ENCODE results near the gene MARVELD2.
A peak's percentile ranks its signal among the peaks of the same experiment; 100 is the strongest.
"Not testable (repeated sequence)": the region's sequence is repeated elsewhere in the genome, so short reads cannot be mapped to it uniquely, and the experiment has no call there.

MARVELD2 gene

DNA sequence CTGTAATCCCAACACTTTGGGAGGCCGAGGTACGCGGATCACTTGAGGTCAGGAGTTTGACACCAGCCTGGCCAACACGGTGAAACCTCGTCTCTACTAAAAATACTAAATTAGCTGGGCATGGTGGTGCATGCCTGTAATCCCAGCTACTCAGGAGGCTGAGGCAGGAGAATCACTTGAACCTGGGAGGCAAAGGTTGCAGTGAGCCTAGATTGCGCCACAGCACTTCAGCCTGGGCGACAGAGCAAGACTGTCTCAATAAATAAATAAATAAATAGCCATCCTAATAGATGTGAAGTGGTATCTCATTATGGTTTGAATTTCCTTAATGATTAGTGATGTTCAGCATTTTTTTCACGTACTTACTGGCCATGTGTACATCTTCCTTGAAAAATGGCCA is 35.6 kb downstream of the MARVELD2 start:
- DNase-seq, result not testable (repeated sequence)

DNA sequence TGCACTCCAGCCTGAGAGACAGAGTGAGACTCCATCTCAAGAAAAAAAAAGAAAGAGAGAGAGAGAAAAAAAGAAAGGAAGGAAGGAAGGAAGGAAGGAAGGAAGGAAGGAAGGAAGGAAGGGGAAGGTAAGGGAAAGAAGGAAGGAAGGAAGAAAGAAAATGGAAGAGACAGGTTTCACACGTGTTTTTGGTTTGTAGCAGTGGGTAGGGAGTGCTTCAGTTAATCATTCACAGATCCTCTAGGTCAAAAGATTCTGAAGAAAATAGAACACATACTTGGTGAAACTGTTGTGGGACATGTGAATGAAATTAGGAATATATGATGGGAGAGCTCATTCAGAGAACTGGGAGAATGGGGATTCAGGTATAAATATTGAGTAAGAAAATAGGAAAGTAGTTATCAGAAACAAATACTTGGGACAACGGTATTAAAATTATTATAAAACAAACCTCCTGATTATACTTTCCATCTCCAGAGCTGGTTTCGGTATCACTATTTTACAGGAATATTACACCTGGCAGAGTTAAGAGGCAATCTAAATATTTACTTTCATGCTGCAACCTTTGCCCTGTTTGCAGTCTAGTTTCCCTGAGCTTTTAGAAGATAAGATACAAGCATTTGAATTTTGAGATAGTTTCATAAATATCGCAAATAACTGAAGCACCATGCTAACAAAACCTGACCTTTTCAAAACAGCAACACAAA is 37.2 kb downstream of the MARVELD2 start:
- no peak for DNase-seq

DNA sequence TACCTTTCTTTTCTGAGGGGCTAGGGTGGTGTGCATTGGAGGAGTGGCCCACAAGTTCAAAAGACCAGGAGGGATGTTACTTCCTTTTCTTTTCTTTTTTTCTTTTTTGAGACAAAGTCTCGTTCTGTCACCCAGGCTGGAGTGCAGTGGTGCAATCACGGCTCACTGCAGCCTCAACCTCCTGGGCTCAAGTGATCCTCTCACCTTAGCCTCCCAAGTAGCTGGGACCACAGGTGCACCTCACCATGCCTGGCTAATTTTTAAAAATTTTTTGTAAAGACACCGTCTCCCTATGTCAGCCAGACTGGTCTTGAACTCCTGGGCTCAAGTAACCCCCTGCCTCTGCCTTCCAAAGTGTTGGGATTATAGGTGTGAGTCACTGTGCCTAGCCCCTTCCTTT is 38.6 kb downstream of the MARVELD2 start:
- not testable (repeated sequence) for DNase-seq

- no peak for DNase-seq
These were observed 39.7 kb downstream of the MARVELD2 start for GRCh38 chr5:69454460-69455249.

- not testable (repeated sequence) for DNase-seq
These were observed 40.6 kb downstream of the MARVELD2 start for GRCh38 chr5:69455428-69455988.

DNA sequence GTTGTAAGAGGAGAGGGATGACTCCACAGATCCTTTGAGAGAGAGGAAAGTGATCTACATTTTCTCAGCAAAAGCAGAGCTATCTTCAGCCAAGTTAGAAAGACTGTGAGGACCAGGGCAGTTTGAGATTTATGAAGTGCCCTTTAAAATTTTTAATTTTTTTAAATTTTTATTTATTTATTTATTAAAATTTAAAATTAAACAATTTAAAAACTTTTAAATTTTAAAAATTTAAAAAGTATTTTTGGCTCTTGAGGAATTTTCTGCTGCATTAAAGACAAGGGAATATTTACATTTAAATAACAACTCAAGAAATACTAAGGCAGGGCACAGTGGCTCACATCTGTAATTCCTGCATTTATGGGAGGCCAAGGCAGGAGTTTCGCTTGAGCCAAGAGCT is 47.3 kb downstream of the MARVELD2 start:
- DNase-seq, result no peak

DNA sequence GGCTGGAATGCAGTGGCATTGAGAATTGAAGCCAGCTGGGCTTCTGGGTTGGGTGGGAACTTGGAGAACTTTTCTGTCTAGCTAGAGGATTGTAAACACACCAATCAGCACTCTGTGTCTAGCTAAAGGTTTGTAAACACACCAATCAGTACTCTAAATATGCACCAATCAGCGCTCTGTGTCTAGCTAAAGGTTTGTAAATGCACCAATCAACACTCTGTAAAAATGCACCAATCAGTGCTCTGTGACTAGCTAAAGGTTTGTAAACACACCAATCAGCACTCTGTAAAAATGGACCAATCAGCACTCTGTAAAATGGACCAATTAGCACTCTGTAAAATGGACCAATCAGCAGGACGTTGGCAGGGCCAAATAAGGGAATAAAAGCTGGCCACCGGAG is 51.5 kb downstream of the MARVELD2 start:
- DNase-seq, result not testable (repeated sequence)

- no peak for DNase-seq
These were observed 52.7 kb downstream of the MARVELD2 start for GRCh38 chr5:69467442-69468225.

- no peak for DNase-seq
These were observed 53.7 kb downstream of the MARVELD2 start for GRCh38 chr5:69468631-69469030.

GRCh38 chr5:69471516-69471915 is 56.6 kb downstream of the MARVELD2 start:
- not testable (repeated sequence) for DNase-seq

DNA sequence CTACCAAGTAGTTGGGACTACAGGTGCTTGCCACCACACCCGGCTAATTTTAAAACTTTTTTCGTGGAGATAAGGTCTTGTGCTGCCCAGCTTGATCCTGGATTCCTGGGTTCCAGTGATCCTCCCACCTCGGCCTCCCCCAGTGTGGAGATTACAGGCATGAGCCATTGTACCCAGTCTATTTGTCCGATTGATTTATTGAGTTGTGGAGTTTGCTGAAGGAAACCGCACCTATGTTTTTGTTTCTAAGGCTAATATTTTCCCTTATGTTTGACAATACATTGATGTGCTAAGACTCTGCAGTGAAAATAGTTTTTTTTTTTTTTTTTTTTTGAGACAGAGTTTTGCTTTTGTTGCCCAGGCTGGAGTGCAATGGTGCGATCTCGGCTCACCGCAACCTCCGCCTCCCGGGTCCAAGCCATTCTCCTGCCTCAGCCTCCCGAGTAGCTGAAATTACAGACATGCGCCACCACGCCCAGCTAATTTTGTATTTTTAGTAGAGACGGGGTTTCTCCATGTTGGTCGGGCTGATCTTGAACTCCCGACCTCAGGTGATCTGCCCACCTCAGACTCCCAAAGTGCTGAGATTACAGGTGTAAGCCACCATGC is 57.7 kb downstream of the MARVELD2 start:
- not testable (repeated sequence) for DNase-seq

DNA sequence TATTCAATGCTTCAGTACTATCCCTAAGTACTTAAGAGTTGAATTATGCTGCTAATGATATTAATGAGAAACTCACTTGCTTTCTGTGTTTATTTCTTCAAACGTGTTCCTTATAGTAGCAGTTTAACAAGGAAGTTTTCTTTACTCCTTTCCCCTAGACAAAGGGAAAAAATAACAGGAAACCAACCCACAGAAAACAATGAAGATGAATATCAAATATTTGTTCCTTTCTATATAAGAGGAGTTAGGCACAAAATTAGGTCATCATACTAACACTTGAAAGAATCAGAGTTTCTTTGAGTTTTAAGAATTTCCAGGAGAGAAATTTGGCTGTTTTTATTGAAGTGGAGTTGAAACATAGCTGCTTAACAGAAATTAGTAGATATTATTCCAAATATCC is 62.3 kb downstream of the MARVELD2 start:
- no peak for DNase-seq

GRCh38 chr5:69478296-69478695 is 63.4 kb downstream of the MARVELD2 start:
- not testable (repeated sequence) for DNase-seq

- DNase-seq, result no peak
These were observed 70.0 kb downstream of the MARVELD2 start for GRCh38 chr5:69484891-69485290.

DNA sequence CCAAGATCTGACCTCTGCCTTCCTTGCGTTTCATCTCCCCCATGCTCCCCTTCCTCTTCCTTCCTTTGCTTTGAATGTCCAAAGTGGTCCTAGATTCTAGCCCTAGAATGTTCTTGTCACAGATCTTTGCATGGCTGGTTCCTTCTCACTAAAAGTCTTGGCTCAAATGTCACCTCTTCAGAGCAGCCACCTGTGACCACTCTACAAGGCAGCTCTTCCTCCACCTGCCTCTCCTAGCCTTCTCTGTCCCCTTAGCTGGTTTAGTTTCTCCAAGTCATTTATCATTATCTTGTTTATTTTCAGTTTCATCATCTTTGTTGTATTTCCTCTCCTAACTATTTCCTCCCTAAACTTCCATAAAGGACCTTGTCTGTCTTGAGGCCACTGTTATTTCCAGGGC is 70.6 kb downstream of the MARVELD2 start:
- no peak for DNase-seq

GRCh38 chr5:69489246-69489645 is 74.3 kb downstream of the MARVELD2 start:
- no peak for DNase-seq

DNA sequence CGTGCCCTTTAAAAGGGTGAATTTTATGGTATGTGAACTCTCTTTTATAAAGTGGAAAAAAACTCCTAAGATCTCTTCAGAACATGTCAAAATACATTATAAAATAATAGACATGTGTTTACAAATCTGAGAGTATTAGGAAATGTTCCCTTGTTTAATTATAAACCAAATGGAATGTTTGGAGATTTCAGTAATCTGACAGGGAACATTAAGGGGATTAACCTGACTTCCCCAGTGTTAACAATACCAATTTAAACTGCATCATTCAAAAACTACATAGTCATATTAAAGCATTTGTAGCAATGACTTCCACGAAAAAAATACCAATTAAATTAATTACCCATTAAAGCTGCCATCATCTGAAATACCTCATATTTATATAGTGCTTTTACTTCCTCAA is 76.1 kb downstream of the MARVELD2 start:
- no peak for DNase-seq

DNA sequence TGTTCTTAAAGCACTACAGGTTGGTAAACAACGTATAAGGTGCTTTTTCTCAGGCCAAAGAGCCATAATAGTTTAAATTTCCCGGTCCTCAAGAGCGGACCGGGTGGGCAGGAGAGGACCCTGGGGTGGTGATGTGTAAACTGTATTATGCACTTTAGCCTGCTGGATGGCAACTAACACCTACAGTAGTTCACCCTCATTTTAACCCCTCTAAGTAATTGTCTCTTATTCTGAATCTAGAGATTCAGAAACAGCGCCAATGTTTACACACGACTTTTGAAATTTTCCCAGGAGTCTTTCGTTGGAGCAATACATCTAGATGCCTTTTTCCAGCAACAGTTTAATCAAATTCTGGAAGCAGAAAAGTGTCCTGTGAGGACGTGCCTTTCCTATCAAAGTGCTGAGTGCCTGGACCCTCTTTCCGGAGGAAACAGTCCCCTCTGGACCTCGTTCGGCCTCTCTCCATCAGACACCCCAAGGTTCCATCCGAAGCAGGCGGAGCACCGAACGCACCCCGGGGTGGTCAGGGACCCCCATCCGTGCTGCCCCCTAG is 77.0 kb downstream of the MARVELD2 start:
- DNase-seq, result no peak

DNA sequence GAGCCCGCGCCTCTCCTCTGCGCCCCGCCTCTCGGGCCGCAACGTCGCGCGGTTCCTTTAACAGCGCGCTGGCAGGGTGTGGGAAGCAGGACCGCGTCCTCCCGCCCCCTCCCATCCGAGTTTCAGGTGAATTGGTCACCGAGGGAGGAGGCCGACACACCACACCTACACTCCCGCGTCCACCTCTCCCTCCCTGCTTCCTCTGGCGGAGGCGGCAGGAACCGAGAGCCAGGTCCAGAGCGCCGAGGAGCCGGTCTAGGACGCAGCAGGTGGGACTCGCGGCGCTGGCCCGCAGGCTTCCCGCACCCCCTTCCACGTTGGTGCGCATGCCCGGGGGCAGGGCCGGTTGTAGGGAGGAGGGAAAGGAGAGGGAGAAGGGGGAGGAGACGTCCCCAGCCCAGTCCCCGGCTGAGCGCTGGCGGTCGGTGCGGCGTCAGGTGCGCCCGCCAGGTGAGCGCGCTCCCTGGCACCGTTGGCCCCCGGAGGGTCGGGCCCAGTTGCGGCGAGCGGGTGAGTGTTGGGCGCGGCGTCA is 77.5 kb downstream of the MARVELD2 start, which contains the start of gene OCLN:
Gene OCLN (plus strand): TSS at position 400 of the 532 bp plus-strand sequence. CDS start 11,455 bp downstream, outside the sequence.
- peak; percentile 7 for DNase-seq

- no peak for DNase-seq
These were observed 78.0 kb downstream of the MARVELD2 start for GRCh38 chr5:69492923-69493395.

GRCh38 chr5:69493396-69494133 is 78.6 kb downstream of the MARVELD2 start:
- peak; percentile 27 for DNase-seq

Data from kidney glomerular epithelial cell (primary cell).